Measurements from ENCODE around the gene FAM187B.

The FAM187B gene

GRCh38 chr19:35184267-35184666 lies 44.3 kb downstream of the FAM187B start:
- Histone ChIP-seq H3K36me3 (ENCODE audit: control insufficient read depth, insufficient read depth, low read length) (no peaks in the 10 kb centered on the region), H3K27ac (ENCODE audit: low read depth, low read length) (no peak overlapping the region), H3K4me1 (ENCODE audit: control insufficient read depth, insufficient read depth, low read length) (no peaks in the 10 kb centered on the region), H3K9ac (ENCODE audit: low read length) (no peak overlapping the region), H3K4me3 (ENCODE audit: low read depth, low read length) (no peak overlapping the region), H3K9me3 (ENCODE audit: control insufficient read depth, insufficient read depth, low read depth, low read length) (no peaks in the 10 kb centered on the region), H3K27me3 (ENCODE audit: control insufficient read depth, insufficient read depth, low read length) (no peaks in the 10 kb centered on the region)

GRCh38 chr19:35181387-35181786 lies 47.2 kb downstream of the FAM187B start:
- Histone ChIP-seq H3K9ac (ENCODE audit: low read length) (no peak overlapping the region), H3K36me3 (ENCODE audit: control insufficient read depth, insufficient read depth, low read length) (no peaks in the 10 kb centered on the region), H3K4me1 (ENCODE audit: control insufficient read depth, insufficient read depth, low read length) (no peaks in the 10 kb centered on the region), H3K27me3 (ENCODE audit: control insufficient read depth, insufficient read depth, low read length) (no peaks in the 10 kb centered on the region), H3K4me3 (ENCODE audit: low read depth, low read length) (no peak overlapping the region), H3K27ac (ENCODE audit: low read depth, low read length) (no peak overlapping the region), H3K9me3 (ENCODE audit: control insufficient read depth, insufficient read depth, low read depth, low read length) (peaks cover 5% of the 10 kb centered on the region; the same call in 1 of the 2 replicates)

GRCh38 chr19:35179830-35180229 lies 48.7 kb downstream of the FAM187B start:
- no peaks in the 10 kb centered on the region; the same call in 1 of the 2 replicates for H3K36me3 ChIP-seq (ENCODE audit: control insufficient read depth, insufficient read depth, low read length)
- H3K9ac ChIP-seq (ENCODE audit: low read length), result no peak overlapping the region
- H3K9me3 ChIP-seq (ENCODE audit: control insufficient read depth, insufficient read depth, low read depth, low read length), result peaks cover 5% of the 10 kb centered on the region; the same call in 1 of the 2 replicates
- H3K4me1 ChIP-seq (ENCODE audit: control insufficient read depth, insufficient read depth, low read length), result no peaks in the 10 kb centered on the region
- H3K27ac ChIP-seq (ENCODE audit: low read depth, low read length), result no peak overlapping the region
- H3K27me3 ChIP-seq (ENCODE audit: control insufficient read depth, insufficient read depth, low read length), result no peaks in the 10 kb centered on the region
- H3K4me3 ChIP-seq (ENCODE audit: low read depth, low read length), result no peak overlapping the region

- Histone ChIP-seq H3K27ac (ENCODE audit: low read depth, low read length) (no peak overlapping the region), H3K4me3 (ENCODE audit: low read depth, low read length) (no peak overlapping the region), H3K4me1 (ENCODE audit: control insufficient read depth, insufficient read depth, low read length) (no peaks in the 10 kb centered on the region), H3K36me3 (ENCODE audit: control insufficient read depth, insufficient read depth, low read length) (no peaks in the 10 kb centered on the region; the same call in 1 of the 2 replicates), H3K9ac (ENCODE audit: low read length) (no peak overlapping the region), H3K9me3 (ENCODE audit: control insufficient read depth, insufficient read depth, low read depth, low read length) (peaks cover 5% of the 10 kb centered on the region; the same call in 1 of the 2 replicates), H3K27me3 (ENCODE audit: control insufficient read depth, insufficient read depth, low read length) (no peaks in the 10 kb centered on the region)
Measured at GRCh38 chr19:35178701-35179100, 49.8 kb downstream of the FAM187B start.

- no peak overlapping the region for H3K4me3 ChIP-seq (ENCODE audit: low read depth, low read length)
- no peak overlapping the region for H3K9ac ChIP-seq (ENCODE audit: low read length)
- no peak overlapping the region for H3K27ac ChIP-seq (ENCODE audit: low read depth, low read length)
- H3K4me1 ChIP-seq (ENCODE audit: control insufficient read depth, insufficient read depth, low read length), result no peaks in the 10 kb centered on the region
- no peaks in the 10 kb centered on the region; the same call in 1 of the 2 replicates for H3K36me3 ChIP-seq (ENCODE audit: control insufficient read depth, insufficient read depth, low read length)
- H3K9me3 ChIP-seq (ENCODE audit: control insufficient read depth, insufficient read depth, low read depth, low read length), result peaks cover 5% of the 10 kb centered on the region; the same call in 1 of the 2 replicates
- H3K27me3 ChIP-seq (ENCODE audit: control insufficient read depth, insufficient read depth, low read length), result no peaks in the 10 kb centered on the region
Measured at GRCh38 chr19:35177377-35178274, 50.9 kb downstream of the FAM187B start.

- Histone ChIP-seq H3K36me3 (ENCODE audit: control insufficient read depth, insufficient read depth, low read length) (no peaks in the 10 kb centered on the region; the same call in none of the 2 replicates), H3K4me3 (ENCODE audit: low read depth, low read length) (no peak overlapping the region), H3K9ac (ENCODE audit: low read length) (no peak overlapping the region), H3K9me3 (ENCODE audit: control insufficient read depth, insufficient read depth, low read depth, low read length) (peaks cover 5% of the 10 kb centered on the region; the same call in 1 of the 2 replicates), H3K27ac (ENCODE audit: low read depth, low read length) (no peak overlapping the region), H3K4me1 (ENCODE audit: control insufficient read depth, insufficient read depth, low read length) (no peaks in the 10 kb centered on the region), H3K27me3 (ENCODE audit: control insufficient read depth, insufficient read depth, low read length) (no peaks in the 10 kb centered on the region)
Measured at GRCh38 chr19:35176181-35176570, 52.4 kb downstream of the FAM187B start.
